ENCODE data around the gene IL1RAPL1. TPM values are rescaled to one million over a fixed set of nuclear protein-coding genes. Genes with fewer than 3 reads are reported as not detected.

IL1RAPL1 gene
- total RNA-seq, 4 donors from 2014 or later, result 0.16 to 0.46 TPM; not detected in 2

GRCh38 chrX:29661290-29661689, 1074.0 kb downstream of the IL1RAPL1 start:
- no peak overlapping the region for H3K4me3 ChIP-seq
- H3K27me3 ChIP-seq, result no peaks in the 10 kb centered on the region
- DNase-seq (no peak), ATAC-seq (no peak)
- no peaks in the 10 kb centered on the region for H3K9me3 ChIP-seq
- H3K4me1 ChIP-seq, result no peaks in the 10 kb centered on the region
- intact Hi-C loops (cut with DNase I; ENCODE audit: low total_unique reads), result no loop called here
- no peak overlapping the region for H3K27ac ChIP-seq
- TF ChIP-seq POLR2A (IDR thresholded peaks at IDR 0.05) (no peak), CTCF (IDR thresholded peaks at IDR 0.05 in 4 of 5, conservative IDR thresholded peaks at IDR 0.05 in 1 of 5) (no peak)
- no peaks in the 10 kb centered on the region for H3K36me3 ChIP-seq
- in situ Hi-C loops (cut with MboI; ENCODE audit: low sequenced_read_pairs in 4 of 4), result no loop called here

- DNase-seq (no peak), ATAC-seq (no peak)
- no peaks in the 10 kb centered on the region for H3K27me3 ChIP-seq
- intact Hi-C loops (cut with DNase I; ENCODE audit: low total_unique reads), result no loop called here
- in situ Hi-C loops (cut with MboI; ENCODE audit: low sequenced_read_pairs in 4 of 4), result no loop called here
- TF ChIP-seq POLR2A (IDR thresholded peaks at IDR 0.05), result no peak
- no peak for TF ChIP-seq CTCF (IDR thresholded peaks at IDR 0.05 in 4 of 5, conservative IDR thresholded peaks at IDR 0.05 in 1 of 5)
- no peak overlapping the region for H3K4me3 ChIP-seq
- H3K36me3 ChIP-seq, result no peaks in the 10 kb centered on the region
- H3K9me3 ChIP-seq, result no peaks in the 10 kb centered on the region
- H3K4me1 ChIP-seq, result no peaks in the 10 kb centered on the region
- H3K27ac ChIP-seq, result no peak overlapping the region
Measured at GRCh38 chrX:29662101-29662500, 1074.9 kb downstream of the IL1RAPL1 start.

GRCh38 chrX:29662759-29663503, 1075.7 kb downstream of the IL1RAPL1 start:
- ATAC-seq, result no peak

GRCh38 chrX:29665532-29665931, 1078.3 kb downstream of the IL1RAPL1 start:
- Histone ChIP-seq H3K27ac (no peak overlapping the region), H3K27me3 (no peaks in the 10 kb centered on the region), H3K4me3 (no peak overlapping the region), H3K9me3 (no peaks in the 10 kb centered on the region), H3K4me1 (no peaks in the 10 kb centered on the region), H3K36me3 (no peaks in the 10 kb centered on the region)
- no peak for ATAC-seq
- DNase-seq, result no peak
- intact Hi-C loops (cut with DNase I; ENCODE audit: low total_unique reads), result no loop called here
- TF ChIP-seq POLR2A (IDR thresholded peaks at IDR 0.05) (no peak), CTCF (IDR thresholded peaks at IDR 0.05 in 4 of 5, conservative IDR thresholded peaks at IDR 0.05 in 1 of 5) (no peak)
- in situ Hi-C loops (cut with MboI; ENCODE audit: low sequenced_read_pairs in 4 of 4), result no loop called here

More at GRCh38 chrX:29662759-29663503, 1075.7 kb downstream of the IL1RAPL1 start:
- in situ Hi-C loops (cut with MboI; ENCODE audit: low sequenced_read_pairs in 4 of 4) (no loop called here), intact Hi-C loops (cut with DNase I; ENCODE audit: low total_unique reads) (no loop called here)
- Histone ChIP-seq H3K4me1 (no peaks in the 10 kb centered on the region), H3K36me3 (no peaks in the 10 kb centered on the region), H3K9me3 (no peaks in the 10 kb centered on the region), H3K27me3 (no peaks in the 10 kb centered on the region), H3K27ac (no peak overlapping the region), H3K4me3 (no peak overlapping the region)
- no peak for DNase-seq
- no peak for TF ChIP-seq CTCF (IDR thresholded peaks at IDR 0.05 in 4 of 5, conservative IDR thresholded peaks at IDR 0.05 in 1 of 5)
- no peak for TF ChIP-seq POLR2A (IDR thresholded peaks at IDR 0.05)

GRCh38 chrX:29666366-29666765, 1079.1 kb downstream of the IL1RAPL1 start:
- intact Hi-C loops (cut with DNase I; ENCODE audit: low total_unique reads) (no loop called here), in situ Hi-C loops (cut with MboI; ENCODE audit: low sequenced_read_pairs in 4 of 4) (no loop called here)
- no peak for ATAC-seq
- Histone ChIP-seq H3K4me3 (no peak overlapping the region), H3K27me3 (no peaks in the 10 kb centered on the region), H3K36me3 (no peaks in the 10 kb centered on the region), H3K9me3 (no peaks in the 10 kb centered on the region), H3K27ac (no peak overlapping the region), H3K4me1 (no peaks in the 10 kb centered on the region)
- DNase-seq, result no peak
- TF ChIP-seq POLR2A (IDR thresholded peaks at IDR 0.05), result no peak
- TF ChIP-seq CTCF (IDR thresholded peaks at IDR 0.05 in 4 of 5, conservative IDR thresholded peaks at IDR 0.05 in 1 of 5), result no peak

Data from gastrocnemius medialis (tissue), 4 donors.